OCI-LY7 (cell line): ENCODE results near the gene AGRN. TPM values are rescaled to one million over a fixed set of nuclear protein-coding genes. Genes with fewer than 3 reads are reported as not detected.

Experiments used
- BruUV-seq: library from RNA; stranded (reverse); fragments of 400-500 nt; replicated peaks from 2 replicates; lab custom pipeline; 2021; lab: Mats Ljungman, UMichigan
- CTCF ChIA-PET: fragments of 300-600 bp; sonication (Branson Sonifier 250); formaldehyde crosslinking; loops from one replicate; lab custom pipeline; 2022; ENCODE audit warnings: antibody characterized with exemption; ENCODE audit not compliant: unreplicated experiment; lab: Charles Lee
- POLR2A ChIA-PET: fragments of 300-600 bp; sonication (Branson Sonifier 250); formaldehyde crosslinking; loops from one replicate; lab custom pipeline; 2022; ENCODE audit warnings: antibody characterized with exemption; lab: Charles Lee
- DNase-seq: peaks from one replicate; pipeline ENCODE4 v3.0.0-alpha.2; 2015; ENCODE audit warnings: low spot score
- H2AFZ ChIP-seq: fragments of 200-600 bp; sonication (generic), shearing (Covaris generic); 2 replicates; pipeline ENCODE4 v1.6.1; 2014; ENCODE audit warnings: mild to moderate bottlenecking, antibody characterized with exemption, low read length, moderate library complexity
- H3K27ac ChIP-seq: fragments of 200-600 bp; sonication (generic); 2 replicates; pipeline ENCODE4 v1.5.1; 2014; ENCODE audit warnings: mixed run types, low read depth, mild to moderate bottlenecking, moderate library complexity, low read length, inconsistent platforms; ENCODE audit not compliant: poor library complexity, severe bottlenecking
- H3K36me3 ChIP-seq: fragments of 200-600 bp; sonication (generic); 2 replicates; pipeline ENCODE4 v1.6.1; 2014; ENCODE audit warnings: mild to moderate bottlenecking, antibody characterized with exemption, low read length, moderate library complexity, mixed read lengths; ENCODE audit not compliant: insufficient read depth
- H3K4me1 ChIP-seq: fragments of 200-600 bp; sonication (generic); 2 replicates; pipeline ENCODE4 v1.5.1; 2014; ENCODE audit warnings: mild to moderate bottlenecking, low read length; ENCODE audit not compliant: insufficient read depth, poor library complexity, severe bottlenecking
- H3K4me2 ChIP-seq: fragments of 200-600 bp; sonication (generic); 2 replicates; pipeline ENCODE4 v1.6.1; 2014; ENCODE audit warnings: mild to moderate bottlenecking, low read length
- H3K4me3 ChIP-seq: fragments of 200-600 bp; sonication (generic); 2 replicates; pipeline ENCODE4 v1.5.1; 2014; ENCODE audit warnings: mild to moderate bottlenecking, low read depth, low read length; ENCODE audit not compliant: poor library complexity, severe bottlenecking
- H3K79me2 ChIP-seq: fragments of 200-600 bp; sonication (generic); 2 replicates; pipeline ENCODE4 v1.6.1; 2016; ENCODE audit warnings: low read depth, mild to moderate bottlenecking, low read length, moderate library complexity, mixed read lengths; ENCODE audit not compliant: insufficient read depth
- H3K9me2 ChIP-seq: fragments of 200-600 bp; sonication (generic); 2 replicates; pipeline ENCODE4 v1.6.1; 2016; ENCODE audit warnings: mild to moderate bottlenecking, low read length, mixed read lengths; ENCODE audit not compliant: insufficient read depth
- H3K9me3 ChIP-seq: fragments of 200-600 bp; sonication (generic); 2 replicates; pipeline ENCODE4 v1.6.1; 2014; ENCODE audit warnings: mild to moderate bottlenecking, mixed run types, low read length, mixed read lengths
- H4K20me1 ChIP-seq: fragments of 200-600 bp; sonication (generic); 2 replicates; pipeline ENCODE4 v1.6.1; 2014; ENCODE audit warnings: mild to moderate bottlenecking, antibody characterized with exemption, low read length, moderate library complexity, mixed read lengths; ENCODE audit not compliant: insufficient read depth
- EZH2phosphoT487 ChIP-seq: fragments of 200-600 bp; sonication (generic); IDR thresholded peaks from 2 replicates; pipeline ENCODE4 v1.6.1; 2018; ENCODE audit warnings: low read depth, borderline replicate concordance, mild to moderate bottlenecking, mixed run types, antibody characterized with exemption, low read length, moderate library complexity, mixed read lengths
- intact Hi-C: fragments of 100-400 bp; cut with micrococcal nuclease; formaldehyde crosslinking; loops from one replicate; pipeline ENCODE4 v1.10.0; 2022; ENCODE audit not compliant: unreplicated experiment
- total RNA-seq, 2 experiments: library from RNA; depleted of rRNA in 1 of 2; stranded (reverse); fragments of >200 nt in 1 of 2; shearing (Covaris generic) in 1 of 2; gene quantifications; 2 replicates each; pipeline ENCODE4 v1.2.3, GENCODE V29; 2014 to 2022
- TF ChIP-seq, protein P1 (sequence below): fragments of 200-600 bp; sonication (generic); conservative IDR thresholded peaks from 2 replicates; pipeline ENCODE4 v1.5.1; 2014; ENCODE audit warnings: mild to moderate bottlenecking, antibody characterized with exemption, low read length, moderate library complexity, mixed read lengths

The AGRN gene
- total RNA-seq, 2 experiments from 2014 or later = 2.7 to 9.1 TPM

DNA sequence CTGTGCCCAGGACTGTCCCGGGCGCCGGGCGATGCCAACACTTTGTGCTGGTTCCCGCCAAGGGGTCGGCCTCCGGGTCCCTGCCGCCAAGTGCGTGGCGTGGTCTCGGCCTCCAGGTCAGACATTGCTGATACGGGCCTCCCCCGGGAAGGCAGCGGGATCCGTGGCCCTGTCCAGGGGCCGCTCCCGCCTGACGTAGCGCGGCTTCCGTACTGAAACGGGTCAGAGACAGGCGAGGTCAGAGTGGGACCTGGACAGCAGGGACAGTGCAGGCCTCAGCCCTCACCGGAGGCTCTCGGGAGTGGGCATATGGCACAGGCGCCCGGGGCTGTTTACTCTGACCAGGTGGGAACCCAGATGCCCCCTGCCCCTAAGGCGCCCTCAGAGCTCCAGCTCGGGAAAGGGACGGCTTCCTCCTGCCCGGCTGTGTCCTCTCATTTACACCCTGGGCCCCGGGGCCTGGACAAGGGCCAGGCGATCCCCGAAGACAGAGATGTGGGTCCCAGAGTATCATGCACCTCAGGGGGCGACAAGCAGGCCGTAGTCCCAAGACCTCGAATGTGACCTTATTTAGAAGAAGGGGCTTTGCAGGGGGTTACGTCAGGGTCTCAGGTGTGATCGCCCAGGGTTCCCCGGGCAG, 63.0 kb downstream of the AGRN start:
- no peaks in the 10 kb centered on the region for H3K9me3 ChIP-seq
- no peak overlapping the region for H3K4me3 ChIP-seq
- H3K27ac ChIP-seq = no peak overlapping the region
- H3K36me3 ChIP-seq = no peaks in the 10 kb centered on the region
- CTCF ChIA-PET = no interaction called here
- no TSS peak for BruUV-seq
- POLR2A ChIA-PET = no interaction called here
- no peaks in the 10 kb centered on the region for H3K79me2 ChIP-seq
- intact Hi-C loops = no loop called here
- no peaks in the 10 kb centered on the region for H3K9me2 ChIP-seq
- H2AFZ ChIP-seq = no peak overlapping the region
- H3K4me1 ChIP-seq = no peaks in the 10 kb centered on the region
- DNase-seq = no peak
- H4K20me1 ChIP-seq = no peaks in the 10 kb centered on the region
- no peak for TF ChIP-seq EZH2phosphoT487
- TF ChIP-seq, protein P1, sequence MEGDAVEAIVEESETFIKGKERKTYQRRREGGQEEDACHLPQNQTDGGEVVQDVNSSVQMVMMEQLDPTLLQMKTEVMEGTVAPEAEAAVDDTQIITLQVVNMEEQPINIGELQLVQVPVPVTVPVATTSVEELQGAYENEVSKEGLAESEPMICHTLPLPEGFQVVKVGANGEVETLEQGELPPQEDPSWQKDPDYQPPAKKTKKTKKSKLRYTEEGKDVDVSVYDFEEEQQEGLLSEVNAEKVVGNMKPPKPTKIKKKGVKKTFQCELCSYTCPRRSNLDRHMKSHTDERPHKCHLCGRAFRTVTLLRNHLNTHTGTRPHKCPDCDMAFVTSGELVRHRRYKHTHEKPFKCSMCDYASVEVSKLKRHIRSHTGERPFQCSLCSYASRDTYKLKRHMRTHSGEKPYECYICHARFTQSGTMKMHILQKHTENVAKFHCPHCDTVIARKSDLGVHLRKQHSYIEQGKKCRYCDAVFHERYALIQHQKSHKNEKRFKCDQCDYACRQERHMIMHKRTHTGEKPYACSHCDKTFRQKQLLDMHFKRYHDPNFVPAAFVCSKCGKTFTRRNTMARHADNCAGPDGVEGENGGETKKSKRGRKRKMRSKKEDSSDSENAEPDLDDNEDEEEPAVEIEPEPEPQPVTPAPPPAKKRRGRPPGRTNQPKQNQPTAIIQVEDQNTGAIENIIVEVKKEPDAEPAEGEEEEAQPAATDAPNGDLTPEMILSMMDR = no peak
- H3K4me2 ChIP-seq = no peak overlapping the region

DNA sequence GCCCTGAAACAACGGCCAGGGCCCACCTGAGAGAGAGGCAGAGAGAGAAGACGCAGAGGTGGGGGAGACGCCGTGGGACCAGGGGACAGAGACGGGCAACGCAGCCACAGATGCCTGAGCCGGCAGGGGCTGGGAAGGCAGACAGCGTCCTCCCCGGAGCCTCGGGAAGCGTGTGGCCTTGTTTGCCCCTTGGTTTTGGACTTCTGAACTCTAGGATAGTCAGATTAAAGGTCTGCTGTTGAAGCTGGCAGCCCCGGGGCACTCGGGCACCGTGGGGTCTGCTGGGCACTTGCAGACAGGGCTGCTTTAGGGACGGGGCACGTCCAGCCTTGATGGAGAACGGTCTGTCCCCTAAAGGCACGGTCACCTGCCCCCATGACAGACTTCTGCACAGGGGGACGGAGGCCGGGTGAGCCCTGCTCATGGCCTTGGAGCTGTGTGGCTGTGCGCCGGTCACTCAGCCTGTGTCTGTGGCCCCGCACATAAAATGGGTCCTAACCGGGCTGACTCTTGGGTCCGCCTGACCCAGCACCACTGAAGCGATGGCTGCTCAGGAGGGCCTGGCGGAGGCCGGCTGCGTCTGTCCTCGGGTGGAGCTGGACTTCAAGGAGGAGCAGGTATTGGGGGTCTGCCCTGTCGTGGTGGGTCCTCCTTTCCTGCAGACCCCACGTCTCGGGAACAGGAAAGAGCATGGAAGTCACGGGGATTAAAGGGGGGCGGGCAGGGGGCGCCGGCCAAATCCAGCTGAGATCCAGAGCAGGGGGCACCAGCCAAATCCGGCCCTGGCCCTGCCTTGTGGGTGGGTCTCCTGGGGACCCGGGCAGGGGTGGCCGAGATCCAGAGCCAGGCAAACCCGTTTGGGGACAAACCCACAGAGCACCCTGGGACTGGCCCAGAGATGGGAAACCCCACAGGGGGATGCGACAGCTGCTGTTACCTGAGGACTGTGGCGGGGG, 63.8 kb downstream of the AGRN start:
- H3K9me3 ChIP-seq = no peaks in the 10 kb centered on the region
- POLR2A ChIA-PET = no interaction called here
- CTCF ChIA-PET = no interaction called here
- H3K4me3 ChIP-seq = no peak overlapping the region
- H3K27ac ChIP-seq = no peak overlapping the region
- no peaks in the 10 kb centered on the region for H4K20me1 ChIP-seq
- H3K9me2 ChIP-seq = no peaks in the 10 kb centered on the region
- no peaks in the 10 kb centered on the region for H3K79me2 ChIP-seq
- no peaks in the 10 kb centered on the region for H3K36me3 ChIP-seq
- TF ChIP-seq, protein P1 = no peak
- TF ChIP-seq EZH2phosphoT487 = no peak
- H3K4me2 ChIP-seq = no peak overlapping the region
- intact Hi-C loops = no loop called here
- no peak overlapping the region for H2AFZ ChIP-seq
- no TSS peak for BruUV-seq
- no peaks in the 10 kb centered on the region for H3K4me1 ChIP-seq
- no peak for DNase-seq
